SK-N-SH (cell line): ENCODE measurements around the gene KDM4F. TPM values are rescaled to one million over a fixed set of nuclear protein-coding genes. Genes with fewer than 3 reads are reported as not detected.

Source experiments
- CTCF ChIA-PET: fragments of 300-600, 350-600 bp; formaldehyde crosslinking; extraction: SDS; loops from one replicate; lab custom pipeline; 2021; lab: Yijun Ruan, JAX
- POLR2A ChIA-PET: fragments of 350-600 bp; sonication (Branson Sonifier 250); formaldehyde crosslinking; extraction: SDS; loops from one replicate; lab custom pipeline; 2020; ENCODE audit warnings: antibody characterized with exemption, inconsistent platforms; lab: Yijun Ruan, JAX
- DNase-seq: peaks from one replicate; pipeline ENCODE4 v3.0.0; 2012
- H2AFZ ChIP-seq: fragments of 200-600 bp; sonication (generic); 2 replicates; pipeline ENCODE4 v1.8.1; 2016; ENCODE audit warnings: antibody characterized with exemption, mild to moderate bottlenecking, low read depth
- H3F3A ChIP-seq: fragments of 200-600 bp; sonication (generic); replicated peaks from 2 replicates; pipeline ENCODE3; 2016; ENCODE audit warnings: antibody characterized with exemption, mild to moderate bottlenecking; ENCODE audit not compliant: insufficient read depth
- H3K27ac ChIP-seq, 2 experiments: fragments of 200-500 bp in 1 of 2; fragments of 200-600 bp in 1 of 2; sonication (Bioruptor generic) in 1 of 2; sonication (generic), shearing (Covaris generic) in 1 of 2; 2 replicates each; pipeline versions ENCODE4 v1.5.1 to v1.6.1; 2014 to 2016; ENCODE audit warnings: low read depth in 2 of 2, inconsistent platforms in 1 of 2, low read length in 1 of 2, mild to moderate bottlenecking in 1 of 2, mixed read lengths in 1 of 2
- H3K27me3 ChIP-seq: fragments of 200-600 bp; sonication (generic), shearing (Covaris generic); 2 replicates; pipeline ENCODE4 v1.6.1; 2016; ENCODE audit warnings: mixed run types; ENCODE audit not compliant: insufficient read depth
- H3K36me3 ChIP-seq, 2 experiments: fragments of 200-500 bp in 1 of 2; fragments of 200-600 bp in 1 of 2; sonication (Bioruptor generic) in 1 of 2; sonication (generic) in 1 of 2; replicated peaks in 1 of 2; 2 replicates each; pipeline versions ENCODE3 to v1.5.1; 2014 to 2016; ENCODE audit warnings: low read length in 1 of 2, mild to moderate bottlenecking in 1 of 2; ENCODE audit not compliant: insufficient read depth in 2 of 2, control insufficient read depth in 1 of 2
- H3K4me1 ChIP-seq, 2 experiments: fragments of 200-500 bp in 1 of 2; fragments of 200-600 bp in 1 of 2; sonication (Bioruptor generic) in 1 of 2; sonication (generic), shearing (Covaris generic) in 1 of 2; 2 replicates each; pipeline versions ENCODE4 v1.5.1 to v1.6.1; 2014 to 2016; ENCODE audit warnings: low read depth in 1 of 2, low read length in 1 of 2, mixed run types in 1 of 2; ENCODE audit not compliant: insufficient read depth in 2 of 2, control insufficient read depth in 1 of 2
- H3K4me2 ChIP-seq: fragments of 200-600 bp; sonication (generic), shearing (Covaris generic); 2 replicates; pipeline ENCODE4 v1.6.1; 2017; ENCODE audit warnings: mixed run types
- H3K4me3 ChIP-seq, 2 experiments: fragments of 200-500 bp in 1 of 2; fragments of 200-600 bp in 1 of 2; sonication (Bioruptor generic) in 1 of 2; sonication (generic), shearing (Covaris generic) in 1 of 2; 2 replicates each; pipeline versions ENCODE4 v1.5.1 to v1.8.1; 2014 to 2016; ENCODE audit warnings: low read depth in 2 of 2, inconsistent platforms in 1 of 2, low read length in 1 of 2, mild to moderate bottlenecking in 1 of 2, mixed read lengths in 1 of 2, moderate library complexity in 1 of 2
- H3K79me2 ChIP-seq: fragments of 200-600 bp; sonication (generic); 2 replicates; pipeline ENCODE4 v1.8.1; 2017; ENCODE audit warnings: mild to moderate bottlenecking; ENCODE audit not compliant: insufficient read depth
- H3K9ac ChIP-seq: fragments of 200-600 bp; sonication (generic); 2 replicates; pipeline ENCODE4 v1.6.1; 2017; ENCODE audit warnings: mixed run types
- H3K9me2 ChIP-seq: fragments of 200-600 bp; sonication (generic); 2 replicates; pipeline ENCODE4 v1.6.1; 2017; ENCODE audit warnings: mixed run types
- H3K9me3 ChIP-seq: fragments of 200-600 bp; sonication (generic); 2 replicates; pipeline ENCODE4 v1.6.1; 2017; ENCODE audit warnings: mixed run types, mild to moderate bottlenecking, moderate library complexity
- H4K20me1 ChIP-seq: fragments of 200-600 bp; sonication (generic); 2 replicates; pipeline ENCODE4 v1.6.1; 2017; ENCODE audit warnings: mild to moderate bottlenecking, mixed run types; ENCODE audit not compliant: insufficient read depth
- FOSL2 ChIP-seq: IDR thresholded peaks from 2 replicates; pipeline ENCODE4 v1.4.0; 2012; ENCODE audit warnings: low read depth, mild to moderate bottlenecking, moderate library complexity, borderline replicate concordance
- FOXM1 ChIP-seq: IDR thresholded peaks from 2 replicates; pipeline ENCODE4 v1.4.0; 2012; ENCODE audit warnings: low read depth, mild to moderate bottlenecking
- GABPA ChIP-seq: IDR thresholded peaks from 2 replicates; pipeline ENCODE4 v1.4.0; 2012; ENCODE audit warnings: low read depth, mild to moderate bottlenecking
- GATA2 ChIP-seq: sonication (generic); formaldehyde crosslinking; IDR thresholded peaks from 2 replicates; pipeline ENCODE4 v1.5.0; 2020; ENCODE audit warnings: mild to moderate bottlenecking, missing genetic modification reagents
- JUND ChIP-seq: IDR thresholded peaks from 2 replicates; pipeline ENCODE4 v1.4.0; 2012
- MXI1 ChIP-seq: IDR thresholded peaks from 2 replicates; pipeline ENCODE4 v1.6.1; 2012; ENCODE audit warnings: mild to moderate bottlenecking, low read depth, low read length, improper control_type of control experiment
- NFIC ChIP-seq: IDR thresholded peaks from 2 replicates; pipeline ENCODE4 v1.4.0; 2012; ENCODE audit warnings: borderline replicate concordance
- POLR2AphosphoS5 ChIP-seq: IDR thresholded peaks from 2 replicates; pipeline ENCODE4 v1.6.1; 2012; ENCODE audit warnings: low read depth, low read length
- RCOR1 ChIP-seq: fragments of 150-350 bp; IDR thresholded peaks from 2 replicates; pipeline ENCODE4 v1.6.1; 2017; ENCODE audit warnings: antibody characterized with exemption, low read length
- RFX5 ChIP-seq: IDR thresholded peaks from 2 replicates; pipeline ENCODE4 v1.6.1; 2012; ENCODE audit warnings: mild to moderate bottlenecking, improper control_type of control experiment, low read length
- RXRA ChIP-seq: IDR thresholded peaks from 2 replicates; pipeline ENCODE4 v1.4.0; 2012; ENCODE audit warnings: low read depth, mild to moderate bottlenecking, borderline replicate concordance
- TCF12 ChIP-seq: IDR thresholded peaks from 2 replicates; pipeline ENCODE4 v1.4.0; 2012
- TEAD4 ChIP-seq: IDR thresholded peaks from 2 replicates; pipeline ENCODE4 v1.4.0; 2012; ENCODE audit warnings: mild to moderate bottlenecking, borderline replicate concordance; ENCODE audit not compliant: insufficient read depth
- USF1 ChIP-seq: IDR thresholded peaks from 2 replicates; pipeline ENCODE4 v1.4.0; 2012; ENCODE audit warnings: low read depth, borderline replicate concordance
- USF2 ChIP-seq: fragments of 150-350 bp; IDR thresholded peaks from 2 replicates; pipeline ENCODE4 v1.6.1; 2017; ENCODE audit warnings: antibody characterized with exemption, low read length, low read depth, borderline replicate concordance
- YY1 ChIP-seq: IDR thresholded peaks from 2 replicates; pipeline ENCODE4 v1.4.0; 2012; ENCODE audit warnings: low read depth, mild to moderate bottlenecking
- WGBS: methylation state at CpG from one replicate; pipeline ENCODE4 v1.1.6; 2017; ENCODE audit warnings: low lambda C conversion rate; 5-methylcytosine and 5-hydroxymethylcytosine counted together
- polyA plus RNA-seq, 3 experiments: library from polyadenylated mRNA; depleted of rRNA; stranded (reverse); fragments of >200 nt; gene quantifications; 2 replicates each; pipeline ENCODE4 v1.2.3, GENCODE V29; 2012
- TF ChIP-seq, protein P1 (sequence below): IDR thresholded peaks from 2 replicates; pipeline ENCODE4 v1.6.1; 2012; ENCODE audit warnings: mild to moderate bottlenecking, low read depth, low read length, moderate library complexity
- TF ChIP-seq, protein P2 (sequence below): IDR thresholded peaks from 2 replicates; pipeline ENCODE4 v1.4.0; 2012; ENCODE audit warnings: low read depth

Gene KDM4F
- polyA plus RNA-seq, 1 of the 3 experiments (the other 2 are of a cell fraction): not detected

- TF ChIP-seq TCF12: no peak
- TF ChIP-seq GABPA: no peak
- no peak for TF ChIP-seq YY1
- no peak for TF ChIP-seq GATA2 (CRISPR knock-in tag)
- TF ChIP-seq RCOR1: no peak
- no peak for TF ChIP-seq USF1
- TF ChIP-seq FOSL2: no peak
- no peak for TF ChIP-seq FOXM1
- no peak for TF ChIP-seq TEAD4
These were observed 16.1 kb downstream of the KDM4F start (continued) for GRCh38 chr11:95065336-95065735.

- H3K9ac ChIP-seq: peak within 1 kb of the TSS; percentile 74
- H3K9me2 ChIP-seq: no peaks in the 10 kb centered on the region
- H3K9me3 ChIP-seq: no peaks in the 10 kb centered on the region
- peaks cover 7 to 8% of the 10 kb centered on the region in 2 experiments; a peak in 3 of 4 replicates for H3K4me1 ChIP-seq
- no peaks in the 10 kb centered on the region for H3K27me3 ChIP-seq
- peak within 1 kb of the TSS; percentile 90 to 98 for H3K4me3 ChIP-seq
- H3K27ac ChIP-seq: peak within 1 kb of the TSS; percentile 79 to 96
- no peaks in the 10 kb centered on the region for H4K20me1 ChIP-seq
- TF ChIP-seq FOSL2: no peak
- TF ChIP-seq POLR2AphosphoS5: peak; percentile 64; the same call in 1 of the 2 replicates
- H3F3A ChIP-seq: peaks cover 18% of the 10 kb centered on the region
- WGBS: 0% methylated on average over 3 of the region's 4 CpGs
- H3K36me3 ChIP-seq: peaks cover 10 to 16% of the 10 kb centered on the region in 2 experiments
- peak within 1 kb of the TSS; percentile 83 for H3K4me2 ChIP-seq
- H2AFZ ChIP-seq: peak within 1 kb of the TSS; percentile 74
- CTCF ChIA-PET: interaction anchor here (0.8 to 6.4 kb wide), 22 partner anchors 8 to 1328 kb away, joined by 3 to 52 read pairs (median 4); partner anchors contain the start of genes AMOTL1, ENDOD1 and SESN3
- POLR2A ChIA-PET: interaction anchor here (0.6 to 2.8 kb wide), 7 partner anchors 23 to 723 kb away, joined by 3 to 21 read pairs (median 8); partner anchors contain the start of genes CWC15, ENDOD1, FAM76B and KDM4D
- H3K79me2 ChIP-seq: peaks cover 25% of the 10 kb centered on the region
- DNase-seq: no peak
These were observed 17.5 kb downstream of the KDM4F start, which contains the start of gene SRSF8 for GRCh38 chr11:95066716-95067038. TSS of gene SRSF8 (plus strand) at chr11:95066919. CDS start at chr11:95067227, 308 bp downstream.

DNA sequence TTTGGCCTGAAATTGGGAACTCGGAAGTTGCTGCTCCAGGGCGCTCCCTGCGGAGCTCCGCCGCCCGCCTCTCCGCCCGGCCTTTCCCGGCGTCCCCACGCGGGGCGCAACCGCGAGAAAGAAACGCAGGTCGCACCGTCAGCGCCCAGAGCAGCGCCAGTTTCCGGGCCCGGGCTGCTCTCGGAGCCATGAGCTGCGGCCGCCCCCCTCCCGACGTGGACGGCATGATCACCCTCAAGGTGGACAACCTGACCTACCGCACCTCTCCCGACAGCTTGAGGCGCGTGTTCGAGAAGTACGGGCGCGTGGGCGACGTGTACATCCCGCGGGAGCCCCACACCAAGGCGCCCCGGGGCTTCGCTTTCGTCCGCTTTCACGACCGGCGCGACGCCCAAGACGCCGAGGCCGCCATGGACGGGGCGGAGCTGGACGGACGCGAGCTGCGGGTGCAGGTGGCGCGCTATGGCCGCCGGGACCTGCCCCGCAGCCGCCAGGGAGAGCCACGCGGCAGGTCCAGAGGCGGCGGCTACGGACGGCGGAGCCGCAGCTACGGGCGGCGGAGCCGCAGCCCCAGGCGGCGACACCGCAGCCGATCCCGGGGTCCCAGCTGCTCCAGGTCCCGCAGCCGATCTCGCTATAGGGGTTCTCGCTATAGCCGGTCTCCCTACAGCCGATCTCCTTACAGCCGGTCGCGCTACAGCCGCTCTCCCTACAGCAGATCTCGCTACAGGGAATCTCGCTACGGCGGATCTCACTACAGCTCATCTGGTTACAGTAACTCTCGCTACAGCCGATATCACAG, 18.0 kb downstream of the KDM4F start:
- peak; percentile 78 for DNase-seq
- Histone ChIP-seq H2AFZ (peak overlapping the region; percentile 74), H3K4me2 (peak overlapping the region; percentile 83), H3K27ac (peak overlapping the region; percentile 79 to 96), H3K36me3 (peaks cover 12 to 16% of the 10 kb centered on the region in 2 experiments), H4K20me1 (no peaks in the 10 kb centered on the region), H3F3A (peaks cover 18% of the 10 kb centered on the region), H3K27me3 (no peaks in the 10 kb centered on the region), H3K9me3 (no peaks in the 10 kb centered on the region), H3K4me3 (peak overlapping the region; percentile 90 to 98), H3K9ac (peak overlapping the region; percentile 74), H3K4me1 (peaks cover 7 to 8% of the 10 kb centered on the region in 2 experiments; a peak in 3 of 4 replicates), H3K79me2 (peaks cover 25% of the 10 kb centered on the region), H3K9me2 (no peaks in the 10 kb centered on the region)
- ChIA-PET POLR2A (interaction anchor here (0.6 to 2.8 kb wide), 9 partner anchors 23 to 722 kb away, joined by 3 to 21 read pairs (median 3); partner anchors contain the start of genes CWC15, ENDOD1, FAM76B and KDM4D), CTCF (interaction anchor here (0.6 to 6.4 kb wide), 31 partner anchors 9 to 1327 kb away, joined by 3 to 52 read pairs (median 4); partner anchors contain the start of genes AMOTL1, ENDOD1 and SESN3)
- WGBS: 4% methylated on average over 16 of the region's 98 CpGs
- TF ChIP-seq USF2 (no peak), MXI1 (peak; percentile 68), FOSL2 (no peak), YY1 (peak; percentile 86), JUND (no peak), RFX5 (no peak), TCF12 (0 out of 2 replicates have a peak, but pooled peaks have one; percentile 23), NFIC (no peak), RXRA (no peak)
- TF ChIP-seq, protein P1, sequence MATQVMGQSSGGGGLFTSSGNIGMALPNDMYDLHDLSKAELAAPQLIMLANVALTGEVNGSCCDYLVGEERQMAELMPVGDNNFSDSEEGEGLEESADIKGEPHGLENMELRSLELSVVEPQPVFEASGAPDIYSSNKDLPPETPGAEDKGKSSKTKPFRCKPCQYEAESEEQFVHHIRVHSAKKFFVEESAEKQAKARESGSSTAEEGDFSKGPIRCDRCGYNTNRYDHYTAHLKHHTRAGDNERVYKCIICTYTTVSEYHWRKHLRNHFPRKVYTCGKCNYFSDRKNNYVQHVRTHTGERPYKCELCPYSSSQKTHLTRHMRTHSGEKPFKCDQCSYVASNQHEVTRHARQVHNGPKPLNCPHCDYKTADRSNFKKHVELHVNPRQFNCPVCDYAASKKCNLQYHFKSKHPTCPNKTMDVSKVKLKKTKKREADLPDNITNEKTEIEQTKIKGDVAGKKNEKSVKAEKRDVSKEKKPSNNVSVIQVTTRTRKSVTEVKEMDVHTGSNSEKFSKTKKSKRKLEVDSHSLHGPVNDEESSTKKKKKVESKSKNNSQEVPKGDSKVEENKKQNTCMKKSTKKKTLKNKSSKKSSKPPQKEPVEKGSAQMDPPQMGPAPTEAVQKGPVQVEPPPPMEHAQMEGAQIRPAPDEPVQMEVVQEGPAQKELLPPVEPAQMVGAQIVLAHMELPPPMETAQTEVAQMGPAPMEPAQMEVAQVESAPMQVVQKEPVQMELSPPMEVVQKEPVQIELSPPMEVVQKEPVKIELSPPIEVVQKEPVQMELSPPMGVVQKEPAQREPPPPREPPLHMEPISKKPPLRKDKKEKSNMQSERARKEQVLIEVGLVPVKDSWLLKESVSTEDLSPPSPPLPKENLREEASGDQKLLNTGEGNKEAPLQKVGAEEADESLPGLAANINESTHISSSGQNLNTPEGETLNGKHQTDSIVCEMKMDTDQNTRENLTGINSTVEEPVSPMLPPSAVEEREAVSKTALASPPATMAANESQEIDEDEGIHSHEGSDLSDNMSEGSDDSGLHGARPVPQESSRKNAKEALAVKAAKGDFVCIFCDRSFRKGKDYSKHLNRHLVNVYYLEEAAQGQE: 0 out of 2 replicates have a peak, but pooled peaks have one; percentile 14
- TF ChIP-seq, protein P2, sequence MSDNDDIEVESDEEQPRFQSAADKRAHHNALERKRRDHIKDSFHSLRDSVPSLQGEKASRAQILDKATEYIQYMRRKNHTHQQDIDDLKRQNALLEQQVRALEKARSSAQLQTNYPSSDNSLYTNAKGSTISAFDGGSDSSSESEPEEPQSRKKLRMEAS: peak; percentile 40
